Inflammatory macrophage (primary cell): ENCODE results near the gene MCU.
A peak's percentile ranks its signal among the peaks of the same experiment; 100 is the strongest.
"Not testable (repeated sequence)": the region's sequence is repeated elsewhere in the genome, so short reads cannot be mapped to it uniquely, and the experiment has no call there.

ENCODE experiments used
- DNase-seq, 2 donors: peaks; one replicate each; pipeline ENCODE4 v3.0.0-alpha.2; 2020 to 2022
- total RNA-seq, 18 experiments: gene quantifications; one replicate each; lab custom pipeline; 2026; ENCODE audit warnings: mixed read lengths in 6 of 18, inconsistent platforms in 2 of 18; lab: John Stamatoyannopoulos, UW

Gene MCU, protein sequence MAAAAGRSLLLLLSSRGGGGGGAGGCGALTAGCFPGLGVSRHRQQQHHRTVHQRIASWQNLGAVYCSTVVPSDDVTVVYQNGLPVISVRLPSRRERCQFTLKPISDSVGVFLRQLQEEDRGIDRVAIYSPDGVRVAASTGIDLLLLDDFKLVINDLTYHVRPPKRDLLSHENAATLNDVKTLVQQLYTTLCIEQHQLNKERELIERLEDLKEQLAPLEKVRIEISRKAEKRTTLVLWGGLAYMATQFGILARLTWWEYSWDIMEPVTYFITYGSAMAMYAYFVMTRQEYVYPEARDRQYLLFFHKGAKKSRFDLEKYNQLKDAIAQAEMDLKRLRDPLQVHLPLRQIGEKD
- 32.5 to 113 (median 64.1) reads per million in 18 experiments for total RNA-seq

- DNase-seq = peak; percentile 95 to 96
Measured at GRCh38 chr10:72691863-72692743, at the start of gene MCU. TSS of gene MCU (plus strand) at chr10:72692143. CDS start at chr10:72692152, 9 bp downstream.

GRCh38 chr10:72642318-72642717, 49.6 kb upstream of the MCU start:
- DNase-seq = no peak

DNA sequence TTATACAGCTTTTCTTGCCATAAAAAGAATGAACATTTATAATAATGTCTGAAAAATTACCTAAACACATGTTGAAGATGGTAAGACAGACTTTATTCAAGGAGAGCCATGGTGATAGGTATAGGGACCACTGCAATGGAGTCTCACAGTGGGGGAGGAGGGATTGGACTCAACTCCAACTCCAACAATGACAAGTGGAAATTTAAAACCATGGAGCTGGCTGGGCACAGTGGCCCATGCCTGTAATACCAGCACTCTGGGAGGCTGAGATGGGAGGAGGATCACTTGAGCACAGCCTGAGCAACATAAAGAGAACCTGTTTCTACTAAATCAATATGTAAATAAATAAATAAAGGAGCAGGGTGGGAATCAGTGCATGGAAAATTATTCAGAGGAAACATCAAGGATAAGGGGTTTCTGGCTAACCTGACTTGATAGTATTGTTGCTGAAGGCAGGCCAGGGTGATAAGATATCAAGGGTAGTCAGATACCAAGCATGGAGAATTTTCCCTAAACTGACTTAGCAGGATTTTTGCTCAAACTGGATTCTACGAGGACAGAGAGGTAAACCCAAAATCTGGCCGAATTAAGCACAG, 46.6 kb upstream of the MCU start:
- DNase-seq = no peak

- not testable (repeated sequence) for DNase-seq
Measured at GRCh38 chr10:72646971-72647370, 45.0 kb upstream of the MCU start.

- DNase-seq = peak in 1 of 2 donors; percentile 42
Measured at GRCh38 chr10:72648301-72648700, 43.6 kb upstream of the MCU start.

GRCh38 chr10:72649291-72649690, 42.7 kb upstream of the MCU start:
- DNase-seq = peak; percentile 56 to 76

GRCh38 chr10:72653383-72654096, 38.4 kb upstream of the MCU start:
- DNase-seq = no peak

DNA sequence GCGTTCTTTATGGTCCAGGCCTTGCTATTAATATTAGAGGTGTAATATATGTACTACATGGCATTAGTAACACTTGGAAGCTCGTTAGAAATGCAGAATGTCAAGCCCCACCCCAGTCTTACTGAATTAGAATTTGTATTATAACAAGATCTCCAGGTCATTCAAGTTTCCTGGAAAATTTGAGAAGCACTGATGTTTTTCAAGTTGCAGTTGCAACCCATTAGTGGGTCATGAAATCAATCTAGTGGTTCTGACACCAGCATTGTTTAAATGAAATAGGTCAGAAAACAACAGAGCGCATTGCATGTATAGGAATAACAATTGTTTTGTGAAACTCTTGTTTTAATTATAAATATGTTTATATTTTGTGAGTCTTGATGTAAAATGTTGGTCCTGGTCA, 37.2 kb upstream of the MCU start:
- DNase-seq = no peak

- DNase-seq = no peak
Measured at GRCh38 chr10:72658696-72659400, 33.1 kb upstream of the MCU start.

DNA sequence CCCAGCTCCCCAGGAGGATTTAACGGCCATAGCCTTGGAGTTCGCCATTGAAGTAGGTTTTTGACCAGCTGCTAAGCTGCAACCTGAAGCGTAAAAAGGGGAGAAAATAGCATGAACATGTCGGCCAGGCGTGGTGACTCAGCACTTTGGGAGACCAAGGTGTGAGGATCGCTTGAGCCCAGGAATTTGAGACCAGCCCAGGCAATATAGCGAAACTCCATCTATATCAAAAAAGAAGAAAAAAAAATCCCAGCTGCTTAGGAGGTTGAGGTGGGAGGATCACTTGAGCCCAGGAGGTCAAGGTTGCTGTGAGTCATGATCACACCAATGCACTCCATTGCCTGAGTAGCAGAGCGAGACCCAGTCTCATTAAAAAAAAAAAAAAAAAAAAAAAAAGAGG, 32.2 kb upstream of the MCU start:
- no peak for DNase-seq

- DNase-seq = no peak
Measured at GRCh38 chr10:72660220-72660619, 31.7 kb upstream of the MCU start.

- no peak for DNase-seq
Measured at GRCh38 chr10:72661431-72661830, 30.5 kb upstream of the MCU start.

- DNase-seq = peak; percentile 48 to 66
Measured at GRCh38 chr10:72663971-72664370, 28.0 kb upstream of the MCU start.

DNA sequence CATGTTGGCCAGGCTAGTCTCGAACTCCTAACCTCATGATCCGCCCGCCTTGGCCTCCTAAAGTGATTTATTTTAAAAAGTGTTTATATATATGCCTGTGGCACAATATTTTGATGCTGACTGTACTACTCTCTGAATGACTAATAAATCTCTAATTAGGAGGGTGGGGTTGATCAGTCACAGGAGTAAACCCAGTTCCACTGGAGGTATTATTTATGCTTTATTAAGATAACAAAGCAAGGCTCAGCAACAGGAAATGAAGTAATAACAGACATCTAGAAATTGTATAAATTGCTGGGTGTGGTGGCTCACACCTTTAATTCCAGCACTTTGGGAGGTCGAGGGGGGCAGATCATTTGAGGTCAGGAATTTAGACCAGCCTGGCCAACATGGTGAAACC, 26.0 kb upstream of the MCU start:
- no peak for DNase-seq

DNA sequence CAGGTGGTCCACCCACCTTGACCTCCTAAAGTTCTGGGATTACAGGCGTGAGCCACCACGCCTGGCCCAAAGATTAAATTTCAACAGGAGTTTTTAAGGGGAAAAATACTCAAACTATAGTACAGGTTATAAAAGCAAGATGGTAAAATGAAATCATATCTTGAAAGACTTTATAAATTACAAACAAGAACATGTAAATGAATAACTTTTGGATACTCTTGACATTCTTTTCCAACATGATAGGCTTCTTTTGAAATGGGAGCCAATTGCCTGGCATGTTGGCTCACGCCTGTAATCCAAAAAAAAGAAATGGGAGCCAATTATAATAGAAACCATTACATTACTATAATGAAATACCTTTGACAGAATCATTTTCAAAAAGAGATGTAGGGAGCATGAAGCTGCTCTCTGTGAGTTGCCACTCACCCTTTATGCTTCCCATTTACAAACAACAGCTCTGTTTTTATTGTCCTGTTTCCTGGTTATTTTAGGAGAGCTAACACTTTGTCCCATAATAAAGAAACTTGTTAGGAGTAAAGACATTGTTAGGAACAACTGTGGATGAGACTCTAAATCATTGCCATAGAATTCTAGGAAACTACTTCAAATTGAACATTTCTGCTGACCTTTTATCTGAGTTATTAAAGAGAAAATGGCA, 24.6 kb upstream of the MCU start:
- DNase-seq = no peak

GRCh38 chr10:72673280-72673679, 18.7 kb upstream of the MCU start:
- no peak for DNase-seq

- DNase-seq = not testable (repeated sequence)
Measured at GRCh38 chr10:72674174-72674573, 17.8 kb upstream of the MCU start.

DNA sequence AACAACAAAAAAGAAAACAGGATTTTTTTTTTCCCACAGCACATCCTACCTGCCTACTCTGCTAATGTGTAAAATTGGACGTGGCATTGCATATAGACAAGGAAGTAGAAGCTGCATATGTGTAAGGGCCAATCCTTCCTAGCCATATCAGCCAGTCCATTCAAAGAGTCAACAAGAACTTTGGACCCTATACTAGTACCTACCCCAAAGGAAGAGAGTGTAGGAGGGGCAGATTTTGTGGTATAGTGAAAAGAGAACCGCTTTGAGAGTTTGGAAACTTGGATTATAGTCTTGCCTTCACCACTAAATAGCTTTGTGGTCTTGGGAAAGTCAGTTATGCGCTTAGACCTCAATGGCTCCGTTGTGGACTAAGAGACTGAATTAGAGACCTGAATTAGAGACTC, 12.1 kb upstream of the MCU start:
- DNase-seq = no peak

DNA sequence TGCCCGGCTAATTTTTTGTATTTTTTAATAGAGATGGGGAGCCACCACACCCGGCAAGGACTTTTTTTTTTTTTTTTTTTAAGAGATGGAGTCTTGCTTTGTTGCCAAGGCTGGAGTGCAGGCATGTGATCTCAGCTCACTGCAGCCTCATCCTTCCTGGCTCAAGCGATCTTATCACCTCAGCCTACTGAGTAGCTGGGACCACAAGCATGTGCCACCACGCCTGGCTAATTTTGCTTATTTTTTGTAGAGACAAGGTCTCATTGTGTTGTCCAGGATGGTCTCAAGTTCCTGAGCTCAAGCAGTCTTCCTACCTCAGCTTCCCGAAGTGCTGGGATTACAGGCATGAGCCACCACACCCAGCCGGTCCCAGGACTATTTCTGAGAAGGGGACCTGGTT, 9.3 kb upstream of the MCU start:
- DNase-seq = no peak

GRCh38 chr10:72685264-72685921, 6.5 kb upstream of the MCU start:
- DNase-seq = no peak

DNA sequence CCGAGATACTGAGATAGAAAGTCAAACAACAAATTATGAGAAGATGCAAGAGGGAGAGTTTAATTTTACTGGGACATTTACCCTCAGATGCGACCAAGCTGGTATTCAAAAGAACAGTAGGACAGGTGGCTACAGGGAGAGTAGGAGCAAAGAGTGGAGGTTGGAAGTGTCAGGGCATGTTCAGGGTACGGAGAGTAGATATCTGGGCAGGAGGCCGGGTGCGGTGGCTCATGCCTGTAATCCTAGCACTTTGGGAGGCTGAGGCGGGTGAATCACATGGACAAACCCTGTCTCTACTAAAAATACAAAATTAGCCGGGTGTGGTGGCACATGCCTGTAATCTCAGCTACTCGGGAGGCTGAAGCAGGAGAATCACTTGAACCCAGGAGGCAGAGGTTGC, 5.5 kb upstream of the MCU start:
- DNase-seq = not testable (repeated sequence)
